HepG2 (cell line): Measurements from ENCODE around the gene RIMBP2. TPM values are rescaled to one million over a fixed set of nuclear protein-coding genes. Genes with fewer than 3 reads are reported as not detected.

ENCODE experiments used
- ATAC-seq: fragments of 200-7000 bp; cut with Tn5 transposase; 3 replicates; pipeline ENCODE4 v1.9.1; 2020; ENCODE audit warnings: mild to moderate bottlenecking, moderate library complexity
- BruUV-seq: library from RNA; stranded (reverse); fragments of 400-500 nt; replicated peaks from 2 replicates; lab custom pipeline; 2021; lab: Mats Ljungman, UMichigan
- CTCF ChIA-PET: fragments of 300-600 bp; formaldehyde crosslinking; extraction: SDS; loops from one replicate; lab custom pipeline; 2021; ENCODE audit warnings: low total read pairs, inconsistent platforms, low intra/inter-chr PET ratio; lab: Yijun Ruan, JAX
- POLR2A ChIA-PET: fragments of 350-600 bp; sonication (Branson Sonifier 250); formaldehyde crosslinking; loops from one replicate; lab custom pipeline; 2020; ENCODE audit warnings: antibody characterized with exemption, inconsistent platforms; lab: Yijun Ruan, JAX
- DNase-seq: peaks from one replicate; pipeline ENCODE4 v3.0.0-alpha.2; 2015; ENCODE audit warnings: low spot score
- FAIRE-seq: peaks from 3 replicates; lab custom pipeline; 2011; peaks lifted over from hg19 to GRCh38; lab: Jason Lieb, UNC
- H2AFZ ChIP-seq: one replicate; pipeline ENCODE4 v1.6.1; 2011; ENCODE audit warnings: low read length, inconsistent platforms
- H3K27ac ChIP-seq: fragments of 300-600 bp; 3 replicates; pipeline ENCODE4 v1.8.0; 2011; ENCODE audit warnings: mixed run types, mild to moderate bottlenecking, mixed read lengths, low read length, inconsistent platforms; ENCODE audit not compliant: insufficient read depth; ENCODE audit errors: extremely low read length
- H3K27me3 ChIP-seq, 2 experiments: fragments of 200-600 bp in 1 of 2; 2 replicates in 1 of 2; 3 replicates in 1 of 2; pipeline versions ENCODE4 v1.6.0 to v1.8.0; 2011; ENCODE audit warnings: low read length in 2 of 2, mild to moderate bottlenecking in 2 of 2, moderate library complexity in 2 of 2, inconsistent platforms in 1 of 2; ENCODE audit not compliant: insufficient read depth in 2 of 2, control insufficient read depth in 1 of 2
- H3K36me3 ChIP-seq, 2 experiments: fragments of 200-600 bp in 1 of 2; replicated peaks in 1 of 2; 2 replicates in 1 of 2; 3 replicates in 1 of 2; pipeline versions ENCODE4 v1.5.1 to v1.8.0; 2011; ENCODE audit warnings: low read length in 2 of 2, inconsistent platforms in 1 of 2; ENCODE audit not compliant: insufficient read depth in 2 of 2, control insufficient read depth in 1 of 2
- H3K4me1 ChIP-seq: 2 replicates; pipeline ENCODE4 v1.5.1; 2012; ENCODE audit warnings: low read length, inconsistent platforms; ENCODE audit not compliant: insufficient read depth
- H3K4me2 ChIP-seq: 2 replicates; pipeline ENCODE4 v1.6.0; 2011; ENCODE audit warnings: low read depth, low read length, inconsistent platforms
- H3K4me3 ChIP-seq, 3 experiments: fragments of 200-600 bp in 1 of 3; sonication (generic), shearing (Covaris generic) in 1 of 3; replicated peaks in 1 of 3; 2 replicates each; pipeline ENCODE4 v1.5.1; 2011 to 2016; ENCODE audit warnings: low read length in 3 of 3, inconsistent platforms in 2 of 3, low read depth in 2 of 3, mild to moderate bottlenecking in 2 of 3, control low read depth in 1 of 3, mixed read lengths in 1 of 3; ENCODE audit not compliant: insufficient read depth in 1 of 3
- H3K79me2 ChIP-seq: one replicate; pipeline ENCODE4 v1.6.1; 2011; ENCODE audit warnings: low read length, inconsistent platforms; ENCODE audit not compliant: insufficient read depth
- H3K9ac ChIP-seq: 2 replicates; pipeline ENCODE4 v1.6.0; 2011; ENCODE audit warnings: mild to moderate bottlenecking, low read depth, low read length, inconsistent platforms; ENCODE audit not compliant: insufficient read depth
- H3K9me3 ChIP-seq: 2 replicates; pipeline ENCODE4 v1.5.1; 2012; ENCODE audit warnings: mild to moderate bottlenecking, low read length
- H4K20me1 ChIP-seq: 2 replicates; pipeline ENCODE4 v1.6.0; 2011; ENCODE audit warnings: inconsistent platforms, mild to moderate bottlenecking, low read length, moderate library complexity; ENCODE audit not compliant: insufficient read depth
- ATF7 ChIP-seq, 2 experiments: fragments of 450-650 bp in 1 of 2; sonication (generic) in 1 of 2; formaldehyde crosslinking in 1 of 2; IDR thresholded peaks; 2 replicates each; pipeline versions ENCODE4 v1.4.0 to v1.6.1; 2016 to 2020; ENCODE audit warnings: antibody characterized with exemption in 1 of 2, mild to moderate bottlenecking in 1 of 2, missing genetic modification reagents in 1 of 2
- CREB1 ChIP-seq, 2 experiments: fragments of 450-650 bp in 1 of 2; IDR thresholded peaks; 2 replicates each; pipeline ENCODE4 v1.6.1; 2016 to 2017; ENCODE audit warnings: control low read depth in 1 of 2, mild to moderate bottlenecking in 1 of 2, missing compliant biosample characterization in 1 of 2, missing genetic modification characterization in 1 of 2
- ELF3 ChIP-seq: IDR thresholded peaks from 2 replicates; pipeline ENCODE4 v1.6.1; 2016; ENCODE audit warnings: missing genetic modification reagents, missing compliant biosample characterization
- ELK4 ChIP-seq: sonication (generic); formaldehyde crosslinking; IDR thresholded peaks from 2 replicates; pipeline ENCODE4 v1.9.0; 2021; ENCODE audit warnings: missing genetic modification reagents, borderline replicate concordance
- FOSL1 ChIP-seq: sonication (generic); formaldehyde crosslinking; IDR thresholded peaks from 2 replicates; pipeline ENCODE4 v1.9.0; 2021; ENCODE audit warnings: missing genetic modification reagents, borderline replicate concordance
- MED8 ChIP-seq: sonication (generic); formaldehyde crosslinking; IDR thresholded peaks from 2 replicates; pipeline ENCODE4 v1.8.1; 2023; ENCODE audit warnings: mild to moderate bottlenecking, missing genetic modification reagents; ENCODE audit not compliant: insufficient replicate concordance
- SIX1 ChIP-seq: sonication (generic); formaldehyde crosslinking; IDR thresholded peaks from 2 replicates; pipeline ENCODE4 v1.4.0; 2020; ENCODE audit warnings: missing genetic modification reagents, borderline replicate concordance
- ZBTB21 ChIP-seq: sonication (generic); formaldehyde crosslinking; IDR thresholded peaks from 2 replicates; pipeline ENCODE4 v1.4.0; 2020; ENCODE audit warnings: missing genetic modification reagents
- ZFP36L1 ChIP-seq: sonication (generic); formaldehyde crosslinking; IDR thresholded peaks from 2 replicates; pipeline ENCODE4 v1.8.0; 2022; ENCODE audit warnings: mild to moderate bottlenecking, missing genetic modification reagents, moderate library complexity
- ZNF20 ChIP-seq: sonication (generic); formaldehyde crosslinking; IDR thresholded peaks from 2 replicates; pipeline ENCODE4 v1.4.0; 2020; ENCODE audit warnings: mild to moderate bottlenecking, moderate library complexity, missing genetic modification reagents
- ZNF451 ChIP-seq: sonication (generic); formaldehyde crosslinking; IDR thresholded peaks from 2 replicates; pipeline ENCODE4 v1.5.0; 2020; ENCODE audit warnings: mild to moderate bottlenecking, missing genetic modification reagents
- WGBS: methylation state at CpG from one replicate; pipeline ENCODE4 v1.1.6; 2017; ENCODE audit warnings: low lambda C conversion rate; 5-methylcytosine and 5-hydroxymethylcytosine counted together
- in situ Hi-C: cut with HindIII; loops from 2 replicates; pipeline ENCODE4 v1.10.0; 2017; ENCODE audit warnings: low pct_unique_long_range_greater_than_20kb; ENCODE audit not compliant: extremely low pct_ligation_motif_present
- intact Hi-C: fragments of 100-400 bp; cut with micrococcal nuclease; formaldehyde crosslinking; loops from one replicate; pipeline ENCODE4 v1.10.0; 2022; ENCODE audit not compliant: unreplicated experiment
- polyA plus RNA-seq, 8 experiments: library from polyadenylated mRNA; depleted of rRNA in 3 of 8; stranded (reverse) in 7 of 8; unstranded in 1 of 8; fragments of >200 nt; fragmentation: Illumina TruSeq in 4 of 8; extraction: Trizol in 4 of 8; gene quantifications; 2 replicates each; pipeline versions ENCODE4 v1.2.1 to v1.2.3, GENCODE V29; 2011 to 2016; ENCODE audit warnings: low read depth in 4 of 8, missing spikeins in 1 of 8, mixed read lengths in 1 of 8; ENCODE audit not compliant: insufficient read depth in 1 of 8
- total RNA-seq, 5 experiments: library from RNA; depleted of rRNA; stranded (reverse); fragments of >200 nt; fragmentation: Illumina TruSeq; extraction: Trizol; gene quantifications; 2 replicates each; pipeline ENCODE4 v1.2.3, GENCODE V29; 2016; ENCODE audit warnings: low read depth in 1 of 5

Gene RIMBP2
- total and polyA plus RNA-seq, 2 of the 13 experiments (the other 11 are each of a cell fraction or from before 2014, with no cell fraction given) = 0.03 TPM; not detected in 1

- TF ChIP-seq ZNF451 (CRISPR knock-in tag) = no peak
These were observed 48.5 kb upstream of the RIMBP2 start (continued) for GRCh38 chr12:130764475-130765185.

GRCh38 chr12:130764073-130764472 lies 48.0 kb upstream of the RIMBP2 start:
- Histone ChIP-seq H3K36me3 (no peaks in the 10 kb centered on the region), H3K4me3 (no peak overlapping the region)
- TF ChIP-seq ZNF20 (no peak), CREB1 (IDR thresholded peaks at IDR 0.05) (peak; percentile 98), CREB1 (CRISPR knock-in tag; IDR thresholded peaks at IDR 0.05) (no peak), MED8 (CRISPR knock-in tag) (no peak), ZFP36L1 (CRISPR knock-in tag) (no peak), ELF3 (CRISPR knock-in tag) (no peak), ELK4 (CRISPR knock-in tag) (no peak), SIX1 (CRISPR knock-in tag) (no peak), ATF7 (IDR thresholded peaks at IDR 0.05) (peak; percentile 100), ATF7 (CRISPR knock-in tag; IDR thresholded peaks at IDR 0.05) (no peak), FOSL1 (CRISPR knock-in tag) (no peak), ZBTB21 (CRISPR knock-in tag) (peak; percentile 80)
- TF ChIP-seq, all 625 proteins: peak for 3
- no peak for DNase-seq
- in situ Hi-C loops = loop anchor here (5.0 kb wide), 1 partner anchor 53 kb away; no protein-coding TSS in a partner anchor
- Histone ChIP-seq H3K9ac (no peak overlapping the region), H3K27me3 (peaks cover 3 to 21% of the 10 kb centered on the region in 2 experiments; a peak in 4 of 5 replicates), H3K27ac (no peak overlapping the region), H4K20me1 (no peaks in the 10 kb centered on the region), H3K4me2 (no peak overlapping the region), H2AFZ (no peak overlapping the region), H3K9me3 (0 out of 2 replicates have a peak, but pooled peaks cover 11% of the 10 kb centered on the region), H3K79me2 (no peaks in the 10 kb centered on the region), H3K4me1 (peaks cover 7% of the 10 kb centered on the region)
- intact Hi-C loops = no loop called here
- ChIA-PET CTCF (interaction anchor here (4.2 kb wide), 1 partner anchor 55 kb away, joined by 76 read pairs; no protein-coding TSS in a partner anchor), POLR2A (no interaction called here)
- BruUV-seq = no TSS peak
- no peak for FAIRE-seq
- ATAC-seq = no peak
- 59% methylated on average over 4 of the region's 4 CpGs for WGBS
